Heart left ventricle (tissue), 16 donors: ENCODE results near the gene COL6A1. TPM values are rescaled to one million over a fixed set of nuclear protein-coding genes. Genes with fewer than 3 reads are reported as not detected.

Source experiments
- ATAC-seq, 4 donors: fragments of 200-7000 bp; cut with Tn5 transposase; one replicate each; pipeline ENCODE4 v1.9.1; 2020 to 2022; ENCODE audit warnings: moderate library complexity in 4 of 4, mild to moderate bottlenecking in 3 of 4, moderate number of reproducible peaks in 1 of 4
- DNase-seq, 5 donors: peaks; one replicate each; pipeline ENCODE4 v3.0.0-alpha.2; 2020
- H3K27ac ChIP-seq, 12 donors: fragments of 200-600 bp; sonication (generic) in 4 of 12; one replicate each; pipeline versions ENCODE4 v1.5.0 to v1.8.0; 2016 to 2022; ENCODE audit warnings: mild to moderate bottlenecking in 2 of 12
- H3K27me3 ChIP-seq, 9 donors: fragments of 200-600 bp; sonication (generic) in 2 of 9; one replicate each; pipeline versions ENCODE4 v1.5.1 to v1.8.0; 2016 to 2022; ENCODE audit warnings: mild to moderate bottlenecking in 3 of 9
- H3K36me3 ChIP-seq, 9 donors: fragments of 200-600 bp; sonication (generic) in 2 of 9; one replicate each; pipeline versions ENCODE4 v1.5.0 to v1.8.0; 2018 to 2022; ENCODE audit warnings: mild to moderate bottlenecking in 2 of 9
- H3K4me1 ChIP-seq, 12 donors: fragments of 200-600 bp; sonication (generic) in 4 of 12; one replicate each; pipeline versions ENCODE4 v1.5.0 to v1.8.0; 2016 to 2022; ENCODE audit warnings: mild to moderate bottlenecking in 3 of 12
- H3K4me3 ChIP-seq, 12 donors: fragments of 200-600 bp; sonication (generic) in 4 of 12; one replicate each; pipeline versions ENCODE4 v1.5.0 to v1.8.0; 2017 to 2022; ENCODE audit warnings: mild to moderate bottlenecking in 9 of 12, moderate library complexity in 4 of 12
- H3K9me3 ChIP-seq, 12 donors: fragments of 200-600 bp; sonication (generic) in 4 of 12; one replicate each; pipeline versions ENCODE4 v1.5.0 to v1.8.0; 2016 to 2022; ENCODE audit warnings: mild to moderate bottlenecking in 1 of 12
- CTCF ChIP-seq, 12 donors: fragments of 200-600 bp; sonication (generic) in 4 of 12; IDR thresholded peaks; one replicate each; pipeline versions ENCODE4 v1.5.0 to v1.8.0; 2018 to 2022; ENCODE audit warnings: antibody characterized with exemption in 12 of 12, mild to moderate bottlenecking in 5 of 12
- POLR2A ChIP-seq, 2 donors: fragments of 450-650 bp; IDR thresholded peaks; one replicate each; pipeline ENCODE4 v1.6.1; 2017; ENCODE audit warnings: antibody characterized with exemption in 2 of 2, mild to moderate bottlenecking in 2 of 2, moderate library complexity in 2 of 2
- WGBS, 4 donors: extraction: QIAGEN DNeasy Blood & Tissue Kit in 2 of 4; methylation state at CpG; one replicate each; pipeline versions ENCODE4 v1.1.5 to v1.1.7; 2013 to 2018; 5-methylcytosine and 5-hydroxymethylcytosine counted together
- intact Hi-C, 10 donors: fragments of 100-400 bp; cut with DNase I; formaldehyde crosslinking; loops; one replicate each; pipeline versions ENCODE4 v1.11.1 to v1.14.2; 2022
- polyA plus RNA-seq, 2 donors: library from polyadenylated mRNA; stranded (reverse); fragments of 200-250 nt; gene quantifications; one replicate each; pipeline ENCODE4 v1.2.3, GENCODE V29; 2013
- total RNA-seq, 9 donors: library from RNA; depleted of rRNA in 2 of 9; stranded (reverse); fragments of >200 nt in 2 of 9; fragmentation: NEBNext Ultra II Directional in 3 of 9; extraction: Animal tissue kit (Norgen Biotek cat#: 25700) in 3 of 9; gene quantifications; one replicate each; pipeline versions ENCODE4 v1.1.0 to v1.2.4, GENCODE V29; 2016 to 2023
- donor health status: ischemic (EF 13 %, LVEDD 7.1; RV severe dilation, severe dysfunction).
- donor health status: healthy with polysubstance abuse.
- donor health status: DM: no; HTN: yes; CAD: no.
- donor health status: DM: no; HTN: no; CAD: no.
- donor health status: ischemic (EF 25% LVEDD 6.9; RV normal size, moderate dysfunction).
- donor health status: ischemic (EF 25% LVEDD 5.7; RV mildly dilated, moderate dysfunction).
- donor health status: healthy.
- donor health status: DM: yes; HTN: yes; CAD: no.
- donor health status: ischemic (EF 35%, LVEDD 5.7; RV mildly dilated, moderate dysfunction).
- donor health status: nonischemic (EF 11% LVEDD 7.7; RV severe dilation, severe dysfunction).
- donor health status: DM: yes; HTN: yes; CAD: no.
- donor health status: PGD.
- donor health status: ischemic (EF 29% LVEDD 5.4; RV normal size, mild dysfunction).
- donor health status: nonischemic (EF 23%, LVEDD 6.1; RV moderate dilation, normal function).

The COL6A1 gene
- total and polyA plus RNA-seq, 11 donors = 92.4 to 385 (median 149) TPM

GRCh38 chr21:46021978-46022544 is 40.5 kb downstream of the COL6A1 start:
- DNase-seq (peak in 3 of 5 donors; percentile 63 to 78 (median 66)), ATAC-seq (peak; percentile 20 to 85 (median 80))
- Histone ChIP-seq H3K27ac (peak overlapping the region in 6 of 12 donors; percentile 18 to 86 (median 38)), H3K36me3 (no peaks in the 10 kb centered on the region), H3K27me3 (no peaks in the 10 kb centered on the region), H3K4me1 (peaks cover 0 to 2% (median 0%) of the 10 kb centered on the region in 12 donors), H3K9me3 (no peaks in the 10 kb centered on the region), H3K4me3 (peak overlapping the region in 4 of 12 donors; percentile 7 to 36 (median 16))
- WGBS, 4 donors = 78 to 87% (median 83%) methylated on average over 15 to 23 of the region's 23 CpGs
- intact Hi-C loops = loop anchor here in 1 of 10 donors (10.0 kb wide), 1 partner anchor 73 kb away; the partner anchor contains the start of gene COL6A2
- TF ChIP-seq CTCF (IDR thresholded peaks at IDR 0.05) (no peak), POLR2A (IDR thresholded peaks at IDR 0.05) (no peak)

- TF ChIP-seq POLR2A (IDR thresholded peaks at IDR 0.05) (no peak), CTCF (IDR thresholded peaks at IDR 0.05) (no peak)
- Histone ChIP-seq H3K9me3 (no peaks in the 10 kb centered on the region), H3K36me3 (no peaks in the 10 kb centered on the region), H3K27me3 (no peaks in the 10 kb centered on the region), H3K4me1 (peaks cover 0 to 9% (median 0%) of the 10 kb centered on the region in 12 donors), H3K4me3 (peak overlapping the region in 4 of 12 donors; percentile 7 to 36 (median 16)), H3K27ac (peak overlapping the region in 5 of 12 donors; percentile 26 to 86 (median 31))
- ATAC-seq (peak; percentile 24 to 84 (median 72)), DNase-seq (peak in 2 of 5 donors; percentile 34 to 67)
- intact Hi-C loops = loop anchor here in 1 of 10 donors (10.0 kb wide), 1 partner anchor 72 kb away; the partner anchor contains the start of gene COL6A2
- WGBS, 4 donors = 90 to 95% (median 91%) methylated on average over 16 to 36 of the region's 36 CpGs
These were observed 41.3 kb downstream of the COL6A1 start for GRCh38 chr21:46022551-46023525.

GRCh38 chr21:46023555-46023954 is 42.0 kb downstream of the COL6A1 start:
- Histone ChIP-seq H3K9me3 (no peaks in the 10 kb centered on the region), H3K4me1 (peaks cover 0 to 10% (median 0%) of the 10 kb centered on the region in 12 donors), H3K4me3 (no peak overlapping the region), H3K27ac (peak overlapping the region in 2 of 12 donors; percentile 27 to 86), H3K27me3 (no peaks in the 10 kb centered on the region), H3K36me3 (no peaks in the 10 kb centered on the region)
- DNase-seq (no peak), ATAC-seq (no peak)
- intact Hi-C loops = loop anchor here in 1 of 10 donors (10.0 kb wide), 1 partner anchor 71 kb away; the partner anchor contains the start of gene COL6A2
- TF ChIP-seq CTCF (IDR thresholded peaks at IDR 0.05) (no peak), POLR2A (IDR thresholded peaks at IDR 0.05) (no peak)
- 70 to 77% (median 73%) methylated on average over 8 of the region's 8 CpGs for WGBS, 4 donors
